ENCODE measurements around the gene RSPRY1.
"Not testable (repeated sequence)": the region's sequence is repeated elsewhere in the genome, so short reads cannot be mapped to it uniquely, and the experiment has no call there.

RSPRY1 gene

GRCh38 chr16:57261806-57262205 is 75.7 kb downstream of the RSPRY1 start:
- Histone ChIP-seq H3K4me1 (ENCODE audit: control insufficient read depth, insufficient read depth, low read length, poor library complexity, severe bottlenecking) (peaks cover 15% of the 10 kb centered on the region), H3K4me3 (ENCODE audit: insufficient read depth, low read depth, low read length, poor library complexity, severe bottlenecking) (no peak overlapping the region), H3K9me3 (ENCODE audit: control insufficient read depth, low read length) (no peaks in the 10 kb centered on the region), H3K27ac (ENCODE audit: insufficient read depth, low read length, poor library complexity, severe bottlenecking) (no peak overlapping the region), H3K36me3 (ENCODE audit: control insufficient read depth, insufficient read depth, low read length) (peaks cover 4% of the 10 kb centered on the region), H3K27me3 (replicated peaks; ENCODE audit: control insufficient read depth, insufficient read depth, low read length, poor library complexity, severe bottlenecking) (no peaks in the 10 kb centered on the region)
- DNase-seq = no peak

GRCh38 chr16:57262841-57263540 is 76.9 kb downstream of the RSPRY1 start:
- Histone ChIP-seq H3K4me1 (ENCODE audit: control insufficient read depth, insufficient read depth, low read length, poor library complexity, severe bottlenecking) (peaks cover 20% of the 10 kb centered on the region), H3K27ac (ENCODE audit: insufficient read depth, low read length, poor library complexity, severe bottlenecking) (no peak overlapping the region), H3K27me3 (replicated peaks; ENCODE audit: control insufficient read depth, insufficient read depth, low read length, poor library complexity, severe bottlenecking) (no peaks in the 10 kb centered on the region), H3K36me3 (ENCODE audit: control insufficient read depth, insufficient read depth, low read length) (no peaks in the 10 kb centered on the region), H3K9me3 (ENCODE audit: control insufficient read depth, low read length) (no peaks in the 10 kb centered on the region), H3K4me3 (ENCODE audit: insufficient read depth, low read depth, low read length, poor library complexity, severe bottlenecking) (no peak overlapping the region)
- DNase-seq = no peak

DNA sequence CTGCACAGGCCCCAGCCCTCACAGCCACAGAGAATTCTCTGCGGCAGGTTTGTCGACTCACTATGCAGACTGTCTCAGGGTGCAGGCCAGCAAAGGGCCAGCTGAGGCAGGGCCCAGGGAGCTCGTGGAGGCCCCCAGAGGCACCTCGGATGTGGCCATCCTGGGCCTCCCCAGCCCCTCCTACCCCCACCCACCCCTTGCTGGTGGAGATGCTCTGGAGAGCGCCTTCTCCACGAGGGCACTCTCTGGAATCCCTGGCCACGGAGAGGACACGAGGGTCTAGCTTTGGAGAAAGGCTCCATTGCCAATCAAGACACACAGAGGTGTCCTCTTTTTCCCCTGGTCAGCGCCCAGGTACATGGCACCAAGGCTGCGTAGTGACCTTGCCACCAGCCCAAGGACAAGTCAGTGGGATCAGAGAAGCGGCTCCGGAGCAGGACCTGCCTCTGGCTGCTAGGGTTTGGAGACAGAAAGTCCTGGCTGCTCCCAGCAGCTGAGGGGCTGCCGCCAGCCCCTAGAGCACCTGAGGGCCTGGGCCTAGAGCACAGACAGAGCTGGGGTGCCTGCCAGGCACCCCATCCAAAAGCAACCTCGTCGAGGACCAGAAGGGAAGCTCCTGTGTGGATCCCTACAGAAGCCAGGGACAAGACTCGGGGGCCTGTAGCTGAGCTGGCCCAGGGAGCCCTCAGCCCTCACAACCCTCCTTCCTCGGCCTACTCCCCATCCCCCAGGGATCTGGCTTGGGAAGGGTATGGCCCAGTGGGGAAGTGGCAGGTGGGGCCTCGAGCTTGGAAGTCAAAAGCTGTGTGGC is 77.6 kb downstream of the RSPRY1 start:
- no peak overlapping the region for H3K27ac ChIP-seq (ENCODE audit: insufficient read depth, low read length, poor library complexity, severe bottlenecking)
- peaks cover 23% of the 10 kb centered on the region for H3K4me1 ChIP-seq (ENCODE audit: control insufficient read depth, insufficient read depth, low read length, poor library complexity, severe bottlenecking)
- no peak for DNase-seq

DNA sequence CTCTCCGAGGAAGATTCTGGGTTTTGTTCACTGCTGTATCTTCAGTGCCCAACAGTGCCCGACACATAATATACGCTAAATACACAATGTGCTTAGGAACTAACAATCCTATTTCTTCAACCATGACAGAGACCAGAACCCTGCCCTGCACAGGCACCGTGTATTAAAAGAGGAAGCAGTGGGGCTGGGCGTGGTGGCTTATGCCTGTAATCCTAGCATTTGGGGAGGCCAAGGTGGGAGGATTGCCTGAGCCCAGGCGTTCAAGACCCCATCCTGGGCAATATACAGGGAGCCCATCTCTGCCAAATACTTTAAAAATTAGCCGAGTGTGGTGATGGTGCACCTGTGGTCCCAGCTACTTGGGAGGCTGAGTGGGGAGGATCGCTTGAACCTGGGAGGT is 78.3 kb downstream of the RSPRY1 start:
- no peak for DNase-seq
- Histone ChIP-seq H3K36me3 (ENCODE audit: control insufficient read depth, insufficient read depth, low read length) (no peaks in the 10 kb centered on the region), H3K4me3 (ENCODE audit: insufficient read depth, low read depth, low read length, poor library complexity, severe bottlenecking) (no peak overlapping the region), H3K9me3 (ENCODE audit: control insufficient read depth, low read length) (no peaks in the 10 kb centered on the region), H3K27ac (ENCODE audit: insufficient read depth, low read length, poor library complexity, severe bottlenecking) (no peak overlapping the region), H3K27me3 (replicated peaks; ENCODE audit: control insufficient read depth, insufficient read depth, low read length, poor library complexity, severe bottlenecking) (no peaks in the 10 kb centered on the region), H3K4me1 (ENCODE audit: control insufficient read depth, insufficient read depth, low read length, poor library complexity, severe bottlenecking) (peaks cover 23% of the 10 kb centered on the region)

More for the DNA sequence above, 77.6 kb downstream of the RSPRY1 start:
- Histone ChIP-seq H3K4me3 (ENCODE audit: insufficient read depth, low read depth, low read length, poor library complexity, severe bottlenecking) (no peak overlapping the region), H3K9me3 (ENCODE audit: control insufficient read depth, low read length) (no peaks in the 10 kb centered on the region), H3K36me3 (ENCODE audit: control insufficient read depth, insufficient read depth, low read length) (no peaks in the 10 kb centered on the region), H3K27me3 (replicated peaks; ENCODE audit: control insufficient read depth, insufficient read depth, low read length, poor library complexity, severe bottlenecking) (no peaks in the 10 kb centered on the region)

DNA sequence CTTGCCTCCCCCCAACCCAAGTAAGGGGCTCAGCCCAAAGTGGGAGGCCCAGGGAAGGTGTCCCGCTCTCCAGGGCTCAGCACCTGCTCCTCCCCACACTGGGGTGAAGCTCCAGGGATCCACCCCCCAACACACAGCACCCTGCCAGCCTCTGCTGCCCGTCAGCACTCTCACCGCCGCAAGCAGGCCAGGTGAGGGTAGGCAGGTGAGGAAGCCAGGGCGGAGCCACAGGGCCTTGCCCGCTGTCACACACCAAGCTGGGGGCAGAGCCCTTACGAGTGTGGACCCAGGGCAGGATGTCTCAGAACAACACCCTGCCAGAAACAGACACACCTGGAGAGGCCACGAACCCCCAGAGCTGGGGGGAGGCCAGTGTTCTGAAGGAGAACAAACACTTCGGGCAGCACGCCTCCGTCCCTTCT is 78.8 kb downstream of the RSPRY1 start:
- no peaks in the 10 kb centered on the region for H3K9me3 ChIP-seq (ENCODE audit: control insufficient read depth, low read length)
- no peak for DNase-seq
- H3K4me1 ChIP-seq (ENCODE audit: control insufficient read depth, insufficient read depth, low read length, poor library complexity, severe bottlenecking) = peaks cover 23% of the 10 kb centered on the region
- H3K27ac ChIP-seq (ENCODE audit: insufficient read depth, low read length, poor library complexity, severe bottlenecking) = peak overlapping the region; percentile 8
- H3K27me3 ChIP-seq (replicated peaks; ENCODE audit: control insufficient read depth, insufficient read depth, low read length, poor library complexity, severe bottlenecking) = no peaks in the 10 kb centered on the region
- H3K36me3 ChIP-seq (ENCODE audit: control insufficient read depth, insufficient read depth, low read length) = no peaks in the 10 kb centered on the region
- H3K4me3 ChIP-seq (ENCODE audit: insufficient read depth, low read depth, low read length, poor library complexity, severe bottlenecking) = no peak overlapping the region

DNA sequence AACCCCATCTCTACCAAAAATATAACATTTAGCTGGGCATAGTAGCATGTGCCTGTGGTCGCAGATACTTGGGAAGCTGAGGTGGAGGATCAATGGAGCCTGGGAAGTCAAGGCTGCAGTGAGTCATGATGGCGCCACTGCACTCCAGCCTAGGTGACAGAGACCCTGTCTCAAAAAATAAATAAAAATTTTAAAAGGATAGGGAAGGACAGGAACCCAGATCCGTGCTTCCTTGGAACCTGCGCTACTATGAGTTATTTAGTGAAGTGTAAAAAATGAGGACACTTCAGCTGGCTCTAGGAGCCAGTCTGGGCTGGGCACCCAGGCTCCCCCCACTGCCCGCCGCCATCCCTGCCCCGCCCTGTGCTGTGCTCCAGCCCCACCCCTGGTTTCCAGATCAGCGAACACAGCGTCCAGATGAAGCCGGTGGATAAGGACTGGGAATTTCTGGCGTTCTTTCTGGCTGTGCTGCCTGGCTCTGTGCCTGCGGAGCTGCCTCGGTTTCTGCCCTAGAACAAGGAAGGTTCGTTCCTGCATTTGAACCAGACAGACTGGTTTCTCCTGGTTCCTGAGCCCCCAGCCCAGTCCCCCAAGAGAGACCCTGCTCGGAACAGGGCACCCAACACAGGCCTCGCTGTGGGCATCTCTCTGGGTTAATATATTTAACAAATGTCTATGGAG is 79.9 kb downstream of the RSPRY1 start:
- Histone ChIP-seq H3K4me1 (ENCODE audit: control insufficient read depth, insufficient read depth, low read length, poor library complexity, severe bottlenecking) (peaks cover 20% of the 10 kb centered on the region), H3K27ac (ENCODE audit: insufficient read depth, low read length, poor library complexity, severe bottlenecking) (peak overlapping the region; percentile 44)
- DNase-seq = no peak

DNA sequence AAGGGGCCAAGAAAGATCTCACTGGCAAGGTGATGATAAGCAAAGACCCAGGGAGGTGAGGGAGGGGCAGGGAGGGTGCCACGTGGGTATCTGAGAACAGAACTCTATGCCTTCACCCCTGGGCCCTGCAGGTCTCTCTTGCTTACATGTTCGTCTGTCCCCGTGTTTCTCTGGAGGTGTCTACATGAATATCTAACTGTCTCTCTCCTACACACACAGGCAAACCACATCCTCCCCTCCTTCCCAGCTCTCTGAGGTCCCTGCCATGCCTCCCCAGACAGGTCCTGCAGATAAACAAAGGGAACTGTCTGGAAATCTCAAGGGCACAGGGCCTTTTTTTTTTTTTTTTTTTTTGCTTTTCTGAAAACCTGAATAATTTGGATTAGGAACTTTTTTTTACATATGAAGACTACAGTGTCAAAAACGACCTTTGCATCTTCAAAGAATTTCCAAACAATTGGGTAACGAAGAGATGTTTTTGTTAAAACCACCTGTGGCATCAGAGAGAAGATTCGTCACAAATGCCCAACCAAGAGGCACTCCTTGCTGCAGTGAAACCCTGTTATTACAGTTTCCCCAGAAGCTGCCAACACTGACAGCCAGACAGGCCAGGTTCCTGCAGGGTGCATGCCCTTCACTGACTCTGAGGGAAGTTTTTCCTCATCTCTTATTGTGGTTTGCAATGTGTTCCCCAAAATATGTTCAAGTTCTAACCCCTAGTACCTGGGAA is 80.6 kb downstream of the RSPRY1 start:
- peak in 1 of 3 donors; percentile 8 for DNase-seq
- Histone ChIP-seq H3K27ac (ENCODE audit: insufficient read depth, low read length, poor library complexity, severe bottlenecking) (peak overlapping the region; percentile 44), H3K4me3 (ENCODE audit: insufficient read depth, low read depth, low read length, poor library complexity, severe bottlenecking) (no peak overlapping the region), H3K9me3 (ENCODE audit: control insufficient read depth, low read length) (no peaks in the 10 kb centered on the region), H3K4me1 (ENCODE audit: control insufficient read depth, insufficient read depth, low read length, poor library complexity, severe bottlenecking) (peaks cover 20% of the 10 kb centered on the region), H3K27me3 (replicated peaks; ENCODE audit: control insufficient read depth, insufficient read depth, low read length, poor library complexity, severe bottlenecking) (no peaks in the 10 kb centered on the region), H3K36me3 (ENCODE audit: control insufficient read depth, insufficient read depth, low read length) (no peaks in the 10 kb centered on the region)

More for the DNA sequence above, 79.9 kb downstream of the RSPRY1 start:
- Histone ChIP-seq H3K36me3 (ENCODE audit: control insufficient read depth, insufficient read depth, low read length) (no peaks in the 10 kb centered on the region), H3K4me3 (ENCODE audit: insufficient read depth, low read depth, low read length, poor library complexity, severe bottlenecking) (no peak overlapping the region), H3K27me3 (replicated peaks; ENCODE audit: control insufficient read depth, insufficient read depth, low read length, poor library complexity, severe bottlenecking) (no peaks in the 10 kb centered on the region), H3K9me3 (ENCODE audit: control insufficient read depth, low read length) (no peaks in the 10 kb centered on the region)

GRCh38 chr16:57267343-57267742 is 81.2 kb downstream of the RSPRY1 start:
- H3K36me3 ChIP-seq (ENCODE audit: control insufficient read depth, insufficient read depth, low read length); DNase-seq; H3K9me3 ChIP-seq (ENCODE audit: control insufficient read depth, low read length); H3K27me3 ChIP-seq (replicated peaks; ENCODE audit: control insufficient read depth, insufficient read depth, low read length, poor library complexity, severe bottlenecking); H3K4me3 ChIP-seq (ENCODE audit: insufficient read depth, low read depth, low read length, poor library complexity, severe bottlenecking): not testable (repeated sequence)
- H3K4me1 ChIP-seq (ENCODE audit: control insufficient read depth, insufficient read depth, low read length, poor library complexity, severe bottlenecking) = peaks cover 20% of the 10 kb centered on the region
- H3K27ac ChIP-seq (ENCODE audit: insufficient read depth, low read length, poor library complexity, severe bottlenecking) = peak overlapping the region; percentile 44

GRCh38 chr16:57268804-57269800 is 83.0 kb downstream of the RSPRY1 start:
- no peak overlapping the region for H3K27ac ChIP-seq (ENCODE audit: insufficient read depth, low read length, poor library complexity, severe bottlenecking)
- H3K27me3 ChIP-seq (replicated peaks; ENCODE audit: control insufficient read depth, insufficient read depth, low read length, poor library complexity, severe bottlenecking) = no peaks in the 10 kb centered on the region
- peaks cover 20% of the 10 kb centered on the region for H3K4me1 ChIP-seq (ENCODE audit: control insufficient read depth, insufficient read depth, low read length, poor library complexity, severe bottlenecking)
- H3K9me3 ChIP-seq (ENCODE audit: control insufficient read depth, low read length) = no peaks in the 10 kb centered on the region
- H3K4me3 ChIP-seq (ENCODE audit: insufficient read depth, low read depth, low read length, poor library complexity, severe bottlenecking) = no peak overlapping the region
- no peaks in the 10 kb centered on the region for H3K36me3 ChIP-seq (ENCODE audit: control insufficient read depth, insufficient read depth, low read length)
- DNase-seq = no peak
